ENCODE data around the gene SLC22A23.

The SLC22A23 gene

DNA sequence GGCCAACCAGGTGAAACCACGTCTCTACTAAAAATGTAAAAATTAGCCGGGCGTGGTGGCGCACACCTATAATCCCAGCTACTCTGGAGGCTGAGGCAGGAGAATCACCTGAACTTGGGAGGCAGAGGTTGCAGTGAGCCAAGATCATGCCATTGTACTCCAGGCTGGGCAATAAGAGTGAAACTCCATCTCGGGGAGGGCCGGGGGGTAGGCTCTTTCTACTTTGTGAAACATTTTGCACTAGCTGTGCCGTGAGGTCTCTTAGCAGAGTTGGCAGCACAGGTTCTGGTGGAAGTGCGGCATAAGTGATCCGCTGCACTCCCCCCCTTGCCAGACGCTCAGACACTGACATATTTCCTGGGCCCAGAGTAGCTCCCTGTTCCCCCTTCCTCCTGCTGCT lies 173.6 kb downstream of the SLC22A23 start:
- DNase-seq (ENCODE audit: low read depth) = no peak

DNA sequence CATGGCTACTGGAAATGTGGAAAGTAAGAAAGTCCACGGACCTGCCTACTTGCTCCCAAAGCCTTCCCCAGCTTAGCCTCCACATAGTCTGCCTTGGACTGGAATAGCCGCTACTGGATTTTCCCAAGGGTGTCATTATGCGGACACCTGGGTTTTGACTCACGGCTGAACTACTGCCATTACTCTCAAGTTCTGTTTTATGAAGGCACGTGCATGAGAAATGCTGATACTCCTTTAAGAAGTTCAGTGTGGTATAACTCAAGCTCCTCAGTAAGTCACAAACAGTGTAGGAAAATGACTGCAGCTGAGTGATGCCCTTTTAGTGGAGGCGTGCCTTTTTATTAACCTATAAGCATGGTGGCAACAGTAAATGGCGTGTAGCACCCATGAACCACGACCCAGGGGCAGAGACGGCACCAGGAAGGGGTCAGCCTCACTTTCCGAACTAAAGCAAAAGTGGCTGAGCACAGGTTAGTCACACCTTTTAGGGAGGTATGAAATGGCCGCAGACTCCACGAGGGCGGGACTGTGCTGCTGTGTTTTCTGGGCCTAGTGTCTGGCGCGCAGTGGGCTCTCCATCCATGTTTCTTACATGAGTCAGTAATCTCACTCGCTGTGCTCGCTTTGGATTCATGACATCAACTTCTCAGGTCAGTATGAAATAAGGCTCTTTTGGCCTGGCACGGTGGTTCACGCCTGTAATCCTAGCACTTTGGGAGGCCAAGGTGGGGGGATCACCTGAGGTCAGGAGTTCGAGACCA lies 174.2 kb downstream of the SLC22A23 start:
- DNase-seq (ENCODE audit: low read depth) = no peak

GRCh38 chr6:3281631-3282475 lies 175.0 kb downstream of the SLC22A23 start:
- no peak for DNase-seq (ENCODE audit: low read depth)

- DNase-seq (ENCODE audit: low read depth) = no peak
Observed at GRCh38 chr6:3280866-3281465, 175.9 kb downstream of the SLC22A23 start.

DNA sequence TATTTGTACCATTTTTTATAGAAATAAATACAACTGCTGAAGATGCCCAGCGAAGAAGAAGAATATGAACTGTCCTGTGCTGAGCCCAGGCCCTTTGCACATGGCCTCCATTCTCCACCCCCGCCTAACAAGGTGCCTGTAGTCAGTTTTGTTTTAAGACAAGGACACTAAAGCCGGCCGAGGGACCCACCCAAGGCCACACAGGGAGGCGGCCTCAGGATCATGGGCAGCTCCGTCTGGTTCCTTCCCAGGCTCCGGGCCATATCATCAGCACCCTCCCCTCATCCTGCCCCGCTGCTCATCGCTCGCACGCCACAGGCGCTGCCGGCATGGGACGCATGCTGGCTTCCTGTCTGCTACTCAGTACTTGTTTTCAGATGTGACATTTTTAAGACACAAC lies 176.8 kb downstream of the SLC22A23 start:
- no peak for DNase-seq (ENCODE audit: low read depth)

GRCh38 chr6:3278691-3279090 lies 178.2 kb downstream of the SLC22A23 start:
- no peak for DNase-seq (ENCODE audit: low read depth)

GRCh38 chr6:3277851-3278416 lies 178.9 kb downstream of the SLC22A23 start:
- DNase-seq (ENCODE audit: low read depth) = no peak

- no peak for DNase-seq (ENCODE audit: low read depth)
Observed at GRCh38 chr6:3277251-3277650, 179.6 kb downstream of the SLC22A23 start.

DNA sequence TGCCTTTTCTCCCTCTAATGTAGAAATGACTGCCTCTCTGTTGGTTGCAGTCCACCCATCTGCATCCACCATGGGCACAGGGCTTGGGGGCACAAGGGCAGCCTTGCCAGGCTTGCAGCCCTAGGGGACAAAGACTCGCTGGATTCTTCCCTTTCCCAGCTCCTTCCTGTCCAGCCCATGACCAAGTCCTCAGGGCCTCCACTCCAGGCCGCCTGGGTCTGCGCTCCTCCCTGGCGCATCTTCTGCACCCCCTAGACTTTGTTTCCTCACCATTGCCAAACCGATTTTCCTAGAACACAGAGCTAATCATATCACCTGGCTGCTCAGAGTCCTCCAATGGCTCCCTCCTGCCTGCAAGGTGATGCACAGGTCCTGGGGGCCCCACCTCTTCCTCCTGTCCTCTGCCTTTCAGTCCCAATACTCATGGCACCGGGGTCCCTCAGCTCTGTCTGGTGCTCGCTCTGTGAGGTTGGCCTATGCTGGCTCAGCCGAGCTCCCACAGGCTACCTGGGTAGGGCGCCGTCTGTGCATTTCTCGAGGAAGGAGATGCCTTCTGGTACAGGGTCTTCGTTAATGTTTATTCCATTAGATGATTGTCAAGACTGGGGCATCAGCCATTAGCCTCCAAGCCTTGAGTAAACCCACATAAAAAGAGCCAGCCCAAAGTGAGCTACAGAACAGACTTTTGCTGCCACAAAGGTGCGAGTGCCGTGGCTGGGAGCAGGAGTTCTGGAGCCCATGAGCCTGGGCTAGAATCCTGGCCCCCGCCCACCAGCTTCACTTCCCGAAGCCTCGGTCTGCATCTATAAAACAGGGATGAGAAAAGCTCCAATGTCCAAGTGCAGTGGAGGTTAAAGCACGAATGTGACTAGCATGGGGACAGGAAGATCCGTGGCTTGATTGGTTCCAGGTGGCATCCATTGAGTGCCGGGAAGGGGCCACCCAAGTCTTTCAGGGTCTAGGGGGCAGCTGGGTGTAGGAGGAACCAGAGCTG lies 180.4 kb downstream of the SLC22A23 start:
- no peak for DNase-seq (ENCODE audit: low read depth)

- DNase-seq (ENCODE audit: low read depth) = no peak
Observed at GRCh38 chr6:3273707-3274521, 182.9 kb downstream of the SLC22A23 start.

GRCh38 chr6:3272911-3273547 lies 183.8 kb downstream of the SLC22A23 start:
- no peak for DNase-seq (ENCODE audit: low read depth)

GRCh38 chr6:3271756-3272155 lies 185.1 kb downstream of the SLC22A23 start:
- no peak for DNase-seq (ENCODE audit: low read depth)

DNA sequence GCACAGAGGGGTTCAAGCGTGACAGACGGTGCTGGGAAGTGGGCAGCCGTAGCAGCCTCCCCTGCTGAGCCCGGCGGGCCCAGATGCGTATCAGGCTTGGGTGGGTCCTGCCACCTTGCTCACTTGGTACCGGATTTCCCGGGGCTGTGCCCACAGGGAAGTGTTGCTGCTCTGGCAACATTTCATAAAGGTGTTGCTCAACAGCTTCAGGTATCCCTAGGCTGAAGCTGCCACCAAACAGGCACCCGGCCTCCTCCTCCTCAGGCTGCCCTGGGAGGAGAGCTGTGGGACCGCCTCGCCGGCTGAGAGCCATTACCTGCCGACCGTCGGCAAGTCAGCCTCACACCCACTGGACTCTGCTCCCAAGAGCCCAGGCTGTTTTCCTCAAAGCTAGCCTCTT lies 186.6 kb downstream of the SLC22A23 start:
- DNase-seq (ENCODE audit: low read depth) = no peak

GRCh38 chr6:3269281-3269975 lies 187.4 kb downstream of the SLC22A23 start:
- no peak for DNase-seq (ENCODE audit: low read depth)

DNA sequence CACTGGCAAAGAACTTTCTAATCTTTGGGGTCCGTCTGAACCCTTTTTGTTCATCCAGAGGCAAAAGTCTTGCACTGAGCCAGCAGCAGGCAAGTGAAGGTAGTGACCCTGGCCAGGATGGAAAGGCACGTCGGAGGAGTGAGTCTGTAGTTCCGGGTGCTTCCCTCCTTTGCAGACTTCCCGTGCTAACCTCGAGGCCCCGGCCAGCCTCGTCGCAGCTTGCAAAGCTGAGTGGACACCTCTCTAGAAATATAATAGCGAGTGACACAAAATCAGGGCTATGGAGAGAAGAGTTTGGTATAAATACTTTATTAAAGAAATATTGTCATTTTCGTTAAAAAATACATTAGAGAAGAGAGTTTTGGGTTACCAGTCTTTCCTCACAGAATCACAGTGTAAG lies 188.2 kb downstream of the SLC22A23 start:
- DNase-seq (ENCODE audit: low read depth) = no peak

DNA sequence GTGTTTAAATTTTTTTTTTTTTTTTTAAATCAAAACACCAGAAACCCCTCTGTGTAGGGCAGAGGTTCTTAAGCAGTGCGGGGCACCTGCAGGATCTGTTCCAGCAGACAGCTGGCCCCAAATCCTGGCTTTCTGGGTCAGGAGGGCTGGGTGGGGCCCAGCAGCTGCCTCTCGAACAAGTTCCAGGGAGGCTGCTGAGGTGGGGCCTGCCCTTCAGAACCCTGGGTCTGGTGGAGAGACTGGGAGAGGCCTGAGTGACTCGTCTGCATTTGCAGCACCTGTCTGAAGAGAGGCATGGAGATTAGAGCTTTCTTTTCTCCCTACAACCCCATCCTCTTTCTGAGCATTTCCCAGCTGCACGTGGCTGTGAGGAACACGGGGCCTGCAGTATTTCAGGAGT lies 189.7 kb downstream of the SLC22A23 start:
- DNase-seq (ENCODE audit: low read depth) = no peak

DNA sequence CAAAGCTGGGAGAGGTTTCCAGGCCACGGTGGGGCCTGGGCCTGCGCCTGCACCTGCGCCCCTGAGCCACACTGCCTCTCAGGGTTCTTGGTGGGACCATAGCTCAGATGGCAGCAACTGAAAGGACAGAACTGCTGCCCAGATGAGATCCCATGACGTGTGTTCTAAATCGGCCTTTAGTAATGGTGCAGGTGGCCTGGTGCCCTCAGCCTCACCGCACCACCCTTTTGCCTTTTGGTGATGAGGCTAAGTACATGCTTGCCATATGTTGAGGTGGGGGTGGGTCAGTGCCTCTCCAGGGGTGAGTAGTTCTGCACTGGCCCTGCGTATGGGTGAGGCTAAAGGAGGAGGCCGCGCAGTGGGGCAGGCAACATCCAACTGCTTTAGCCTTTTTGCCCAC lies 190.7 kb downstream of the SLC22A23 start:
- DNase-seq (ENCODE audit: low read depth) = no peak

GRCh38 chr6:3265671-3266070 lies 191.2 kb downstream of the SLC22A23 start:
- no peak for DNase-seq (ENCODE audit: low read depth)

DNA sequence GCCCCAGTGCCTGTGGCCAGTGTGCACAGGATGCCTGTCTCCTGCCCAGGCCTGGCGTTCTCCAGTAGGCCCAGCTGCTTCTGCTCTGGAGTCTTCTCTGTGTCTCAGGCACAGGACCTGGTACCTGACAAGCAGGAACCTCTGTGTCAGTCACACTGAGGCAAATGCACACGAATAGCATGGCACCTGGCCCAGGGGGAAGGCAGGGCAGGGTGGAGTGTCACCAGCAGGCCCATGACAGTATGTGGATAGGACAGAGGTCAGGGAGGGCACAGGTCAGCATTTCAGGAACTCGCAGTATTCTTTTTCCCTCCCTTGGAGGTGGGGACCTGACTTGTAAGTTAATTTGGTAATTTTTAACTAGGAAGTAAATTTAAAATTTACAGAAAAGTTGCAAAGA lies 192.5 kb downstream of the SLC22A23 start:
- no peak for DNase-seq (ENCODE audit: low read depth)
